GM21717 (cell line): ENCODE data around the gene PGP.

ENCODE experiments used
- ATAC-seq: cut with Tn5 transposase; IDR thresholded peaks from one replicate; pipeline ENCODE4 v1.9.1; 2021; ENCODE audit warnings: mild to moderate bottlenecking, moderate library complexity; ENCODE audit not compliant: unreplicated experiment

Gene PGP

DNA sequence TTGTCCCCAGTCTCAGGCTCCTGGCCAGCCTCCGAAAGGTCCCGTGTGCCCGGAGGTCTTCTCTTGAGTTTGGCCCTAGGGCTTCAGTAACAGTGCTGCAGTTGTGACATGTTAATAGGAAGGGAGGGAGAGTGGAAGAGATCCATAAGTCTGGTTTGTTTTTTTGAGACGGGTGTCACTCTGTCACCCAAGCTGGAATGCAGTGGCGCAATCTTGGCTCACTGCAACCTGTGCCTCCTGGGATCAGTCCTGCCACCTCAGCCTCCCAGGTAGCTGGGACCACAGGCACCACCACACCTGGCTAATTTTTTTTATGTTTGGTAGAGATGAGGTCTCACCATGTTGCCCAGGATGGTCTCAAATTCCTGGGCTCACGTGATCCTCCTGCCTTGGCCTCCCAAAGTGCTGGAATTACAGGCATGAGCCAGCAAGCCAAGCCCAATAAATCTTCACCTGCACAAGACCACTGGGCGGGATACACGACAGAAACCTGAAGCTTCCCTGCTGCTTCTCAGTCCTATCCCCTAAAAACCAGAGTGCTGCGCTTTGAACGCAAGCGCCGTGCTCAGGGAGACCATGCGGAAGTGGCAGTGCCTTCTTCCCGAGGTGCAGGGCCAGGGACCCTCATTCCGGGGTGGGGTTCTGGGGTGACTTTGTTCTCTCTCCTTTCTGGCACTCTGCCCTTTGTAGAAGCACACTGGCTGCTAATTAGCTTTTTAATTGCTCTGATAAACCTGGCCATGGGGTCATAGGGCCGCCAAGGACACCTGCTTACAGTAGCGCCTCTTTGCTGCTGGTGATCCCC is 48.2 kb downstream of the PGP start:
- no peak for ATAC-seq

DNA sequence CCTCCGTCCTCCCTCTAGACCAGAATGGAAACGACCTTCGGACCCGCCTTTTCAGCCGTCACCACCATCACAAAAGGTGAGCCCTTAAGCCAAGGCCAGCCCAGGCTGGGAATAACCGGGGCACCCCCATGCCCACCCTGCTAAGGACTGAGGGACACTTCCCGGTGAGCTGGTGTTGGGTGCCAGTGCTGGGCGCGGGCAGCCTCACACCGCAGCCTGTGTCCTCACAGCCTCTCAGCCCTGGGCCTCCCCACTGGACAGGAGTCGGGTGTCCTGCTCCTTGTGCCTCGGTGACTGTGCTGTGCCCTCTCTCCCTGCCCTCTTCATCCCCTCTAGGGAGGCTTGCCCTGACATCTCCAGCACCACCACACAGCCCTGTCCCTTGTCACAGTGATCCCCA is 48.8 kb downstream of the PGP start:
- no peak for ATAC-seq

DNA sequence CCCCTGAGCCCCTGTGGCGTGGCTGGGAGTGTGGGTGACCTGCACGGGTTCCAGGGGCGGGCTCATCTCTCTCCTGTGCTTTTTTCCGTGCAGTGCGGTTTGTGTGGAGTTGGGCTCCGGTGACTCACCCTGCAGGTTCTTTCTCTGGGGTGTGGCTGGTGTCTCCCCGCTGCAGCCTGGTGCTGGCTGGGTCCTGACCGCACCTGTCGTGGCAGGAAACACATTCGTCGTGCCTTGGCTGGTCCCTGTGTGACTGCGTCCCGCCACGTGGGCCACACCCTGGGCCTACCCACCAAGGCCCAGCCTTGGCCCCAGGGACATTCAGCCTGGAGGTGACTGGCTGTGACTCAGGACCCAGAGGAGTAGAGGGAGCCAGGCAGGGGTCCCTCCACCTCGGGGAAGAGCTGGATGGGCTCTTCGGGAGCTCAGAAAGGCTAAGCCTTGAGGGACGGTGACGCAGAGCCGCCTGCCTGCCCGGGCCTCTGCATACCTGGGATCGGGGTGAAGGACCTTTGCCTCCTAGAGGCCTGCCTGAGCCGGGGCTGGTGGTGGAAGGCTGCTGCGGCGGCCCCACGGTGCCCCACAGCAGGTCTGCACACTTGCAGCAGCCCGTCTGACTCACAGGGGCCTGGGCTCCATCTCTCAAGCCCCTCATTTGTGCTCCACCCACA is 51.3 kb downstream of the PGP start:
- no peak for ATAC-seq

DNA sequence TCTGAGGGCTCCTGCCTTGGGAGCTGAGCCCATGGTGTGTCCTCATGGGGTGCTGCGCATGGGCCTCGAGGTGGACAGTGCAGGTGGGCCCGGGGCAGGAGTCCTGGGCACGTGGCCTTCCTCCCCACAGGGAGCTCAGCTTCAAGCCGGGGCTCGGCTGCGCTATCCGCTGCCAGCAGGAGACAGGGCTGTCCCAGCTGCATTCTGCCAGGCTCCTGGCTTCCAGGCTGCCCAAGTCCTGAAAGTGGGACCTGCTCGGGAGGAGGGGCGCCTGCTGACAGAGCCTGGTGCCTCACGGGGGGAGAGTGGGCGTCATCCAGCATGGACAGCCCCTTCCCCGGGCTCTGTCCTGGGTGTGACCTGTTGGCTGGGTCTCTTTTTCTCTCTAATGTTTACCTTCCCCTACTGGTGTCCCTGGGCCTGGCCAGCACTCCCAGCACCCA is 51.9 kb downstream of the PGP start:
- no peak for ATAC-seq

DNA sequence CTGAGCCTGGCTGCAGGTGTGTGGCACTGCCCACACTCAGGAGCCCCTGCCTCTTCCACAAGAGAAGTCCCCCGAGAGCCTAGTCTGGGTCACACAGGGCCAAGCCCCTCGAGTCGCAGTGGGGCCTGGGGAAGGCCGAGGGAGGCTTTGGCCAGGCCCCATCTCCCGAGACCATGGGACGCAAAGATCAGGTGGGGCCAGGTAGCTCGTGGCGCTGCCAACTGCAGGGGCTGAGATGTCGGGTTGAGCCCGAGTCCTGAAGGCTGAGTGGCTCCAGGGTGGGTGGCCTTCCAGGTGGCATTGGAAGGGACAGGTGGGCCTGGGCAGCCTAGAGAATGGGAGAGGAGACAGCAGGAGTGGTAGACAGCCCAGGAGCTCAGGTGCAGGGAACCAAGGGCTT is 52.7 kb downstream of the PGP start:
- no peak for ATAC-seq
